ENCODE measurements around the gene EPAS1.

DNA sequence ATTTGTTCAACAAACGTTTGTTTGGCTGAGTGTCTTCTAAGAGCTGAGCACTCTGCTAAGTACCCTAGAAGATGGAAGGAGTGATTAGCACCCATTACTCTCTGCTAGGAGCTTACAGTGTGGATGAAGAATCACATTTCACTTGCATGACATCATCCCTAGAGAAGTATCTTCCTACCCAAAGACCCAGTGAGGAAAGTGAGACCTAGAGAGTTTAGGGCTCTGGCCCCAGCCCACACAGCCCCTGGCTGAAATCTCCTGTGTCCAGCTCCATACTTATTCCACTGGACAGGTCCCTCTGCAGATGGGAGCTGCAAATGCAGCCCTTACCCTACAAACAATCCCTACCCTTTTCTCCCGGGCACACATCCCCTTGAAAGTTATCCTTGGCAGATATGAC lies 26.8 kb upstream of the EPAS1 start:
- TF ChIP-seq L3MBTL2 (conservative IDR thresholded peaks at IDR 0.05), result no peak
- no peak for TF ChIP-seq FOXM1 (IDR thresholded peaks at IDR 0.05; ENCODE audit: borderline replicate concordance)
- TF ChIP-seq TARDBP (IDR thresholded peaks at IDR 0.05), result no peak
- no peak for TF ChIP-seq BHLHE40 (IDR thresholded peaks at IDR 0.05; ENCODE audit: borderline replicate concordance)
- no peak for TF ChIP-seq SP1 (IDR thresholded peaks at IDR 0.05)
- no peak for TF ChIP-seq HDGF (IDR thresholded peaks at IDR 0.05; ENCODE audit: borderline replicate concordance)
- TF ChIP-seq ELF4 (IDR thresholded peaks at IDR 0.05), result no peak
- TF ChIP-seq FOXA1 (IDR thresholded peaks at IDR 0.05), result no peak
- TF ChIP-seq, protein P1, sequence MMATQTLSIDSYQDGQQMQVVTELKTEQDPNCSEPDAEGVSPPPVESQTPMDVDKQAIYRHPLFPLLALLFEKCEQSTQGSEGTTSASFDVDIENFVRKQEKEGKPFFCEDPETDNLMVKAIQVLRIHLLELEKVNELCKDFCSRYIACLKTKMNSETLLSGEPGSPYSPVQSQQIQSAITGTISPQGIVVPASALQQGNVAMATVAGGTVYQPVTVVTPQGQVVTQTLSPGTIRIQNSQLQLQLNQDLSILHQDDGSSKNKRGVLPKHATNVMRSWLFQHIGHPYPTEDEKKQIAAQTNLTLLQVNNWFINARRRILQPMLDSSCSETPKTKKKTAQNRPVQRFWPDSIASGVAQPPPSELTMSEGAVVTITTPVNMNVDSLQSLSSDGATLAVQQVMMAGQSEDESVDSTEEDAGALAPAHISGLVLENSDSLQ (IDR thresholded peaks at IDR 0.05), result no peak
- TF ChIP-seq FOXK2 (IDR thresholded peaks at IDR 0.05), result no peak

All from HEK293T (cell line).